ACC112 (cell line): Measurements from ENCODE around the gene LGR5.

Experiments used
- H2AFZ ChIP-seq: fragments of 200-600 bp; sonication (generic); one replicate; pipeline ENCODE4 v1.6.0; 2017; ENCODE audit warnings: antibody characterized with exemption, low read length; ENCODE audit not compliant: unreplicated experiment
- H3K27ac ChIP-seq: fragments of 200-600 bp; sonication (generic); 2 replicates; pipeline ENCODE4 v1.5.1; 2014; ENCODE audit warnings: low read depth, mild to moderate bottlenecking, antibody characterized with exemption, low read length, moderate library complexity
- H3K27me3 ChIP-seq: fragments of 200-600 bp; sonication (generic); 2 replicates; pipeline ENCODE4 v1.6.1; 2014; ENCODE audit warnings: mild to moderate bottlenecking, antibody characterized with exemption, low read length, moderate library complexity, mixed read lengths; ENCODE audit not compliant: insufficient read depth
- H3K36me3 ChIP-seq: fragments of 200-600 bp; sonication (generic); 2 replicates; pipeline ENCODE4 v1.6.1; 2016; ENCODE audit warnings: mild to moderate bottlenecking, antibody characterized with exemption, low read length, moderate library complexity, mixed read lengths; ENCODE audit not compliant: insufficient read depth
- H3K4me1 ChIP-seq: fragments of 200-600 bp; sonication (generic); one replicate; pipeline ENCODE4 v1.6.1; 2016; ENCODE audit warnings: low read length, mixed read lengths; ENCODE audit not compliant: insufficient read depth, unreplicated experiment, control insufficient read depth
- H3K4me3 ChIP-seq: fragments of 200-600 bp; sonication (generic); 2 replicates; pipeline ENCODE4 v1.5.1; 2014; ENCODE audit warnings: mild to moderate bottlenecking, low read depth, low read length
- H3K79me2 ChIP-seq: fragments of 200-600 bp; sonication (generic); one replicate; pipeline ENCODE4 v1.6.0; 2016; ENCODE audit warnings: low read length; ENCODE audit not compliant: control insufficient read depth, unreplicated experiment, insufficient read depth

The LGR5 gene

GRCh38 chr12:71517145-71517846 lies 77.7 kb downstream of the LGR5 start:
- no peak overlapping the region for H3K4me3 ChIP-seq
- H3K36me3 ChIP-seq: no peaks in the 10 kb centered on the region
- no peak overlapping the region for H3K27ac ChIP-seq
- no peaks in the 10 kb centered on the region for H3K4me1 ChIP-seq
- H2AFZ ChIP-seq: no peak overlapping the region
- peaks cover 28% of the 10 kb centered on the region for H3K27me3 ChIP-seq
- no peaks in the 10 kb centered on the region for H3K79me2 ChIP-seq

DNA sequence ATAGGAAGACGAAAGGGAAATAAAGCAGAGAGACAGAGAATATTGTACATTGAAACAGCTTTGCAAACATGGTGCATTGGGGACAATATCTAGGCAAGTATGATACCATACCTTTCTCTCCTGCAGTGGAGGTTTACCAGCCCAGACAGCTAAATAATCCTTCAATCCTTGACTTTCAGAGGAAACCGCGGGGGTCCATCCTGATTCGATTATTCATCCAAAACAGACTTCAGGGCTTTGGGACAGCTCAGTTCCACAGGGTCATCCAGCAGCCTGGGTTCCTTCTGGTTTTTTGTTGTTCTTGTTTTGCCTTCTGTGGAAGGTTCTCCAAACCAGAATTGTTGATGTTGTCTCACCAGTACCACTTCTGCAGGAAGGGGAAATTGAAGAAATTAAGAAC lies 81.5 kb downstream of the LGR5 start:
- no peak overlapping the region for H2AFZ ChIP-seq
- H3K79me2 ChIP-seq: no peaks in the 10 kb centered on the region
- H3K4me1 ChIP-seq: no peaks in the 10 kb centered on the region
- no peaks in the 10 kb centered on the region for H3K36me3 ChIP-seq
- no peak overlapping the region for H3K27ac ChIP-seq
- H3K4me3 ChIP-seq: no peak overlapping the region
- peaks cover 30% of the 10 kb centered on the region for H3K27me3 ChIP-seq

GRCh38 chr12:71524626-71525025 lies 85.0 kb downstream of the LGR5 start:
- no peaks in the 10 kb centered on the region for H3K4me1 ChIP-seq
- no peaks in the 10 kb centered on the region for H3K79me2 ChIP-seq
- H3K4me3 ChIP-seq: no peak overlapping the region
- H3K36me3 ChIP-seq: no peaks in the 10 kb centered on the region
- no peak overlapping the region for H3K27ac ChIP-seq
- peaks cover 26% of the 10 kb centered on the region for H3K27me3 ChIP-seq
- no peak overlapping the region for H2AFZ ChIP-seq

- Histone ChIP-seq H3K27me3 (no peaks in the 10 kb centered on the region; the same call in 1 of the 2 replicates), H3K4me3 (no peak overlapping the region), H3K79me2 (no peaks in the 10 kb centered on the region), H3K4me1 (no peaks in the 10 kb centered on the region), H2AFZ (no peak overlapping the region), H3K27ac (no peak overlapping the region), H3K36me3 (no peaks in the 10 kb centered on the region)
Measured at GRCh38 chr12:71533703-71534102, 94.1 kb downstream of the LGR5 start.

- no peak overlapping the region for H3K27ac ChIP-seq
- H3K4me1 ChIP-seq: no peaks in the 10 kb centered on the region
- H3K36me3 ChIP-seq: no peaks in the 10 kb centered on the region
Measured at GRCh38 chr12:71536279-71536938, 96.8 kb downstream of the LGR5 start.

GRCh38 chr12:71536939-71537622 lies 97.5 kb downstream of the LGR5 start:
- H3K36me3 ChIP-seq: no peaks in the 10 kb centered on the region
- H3K79me2 ChIP-seq: no peaks in the 10 kb centered on the region
- H3K27me3 ChIP-seq: peaks cover 11% of the 10 kb centered on the region
- no peaks in the 10 kb centered on the region for H3K4me1 ChIP-seq
- no peak overlapping the region for H2AFZ ChIP-seq
- H3K4me3 ChIP-seq: no peak overlapping the region
- no peak overlapping the region for H3K27ac ChIP-seq

More at GRCh38 chr12:71536279-71536938, 96.8 kb downstream of the LGR5 start:
- H3K79me2 ChIP-seq: no peaks in the 10 kb centered on the region
- peaks cover 5% of the 10 kb centered on the region for H3K27me3 ChIP-seq
- H2AFZ ChIP-seq: no peak overlapping the region
- no peak overlapping the region for H3K4me3 ChIP-seq

- no peaks in the 10 kb centered on the region for H3K4me1 ChIP-seq
- H3K79me2 ChIP-seq: no peaks in the 10 kb centered on the region
- H3K36me3 ChIP-seq: no peaks in the 10 kb centered on the region
- H3K27ac ChIP-seq: no peak overlapping the region
- H3K27me3 ChIP-seq: peaks cover 17% of the 10 kb centered on the region
- no peak overlapping the region for H2AFZ ChIP-seq
- no peak overlapping the region for H3K4me3 ChIP-seq
Measured at GRCh38 chr12:71538807-71539206, 99.2 kb downstream of the LGR5 start.

DNA sequence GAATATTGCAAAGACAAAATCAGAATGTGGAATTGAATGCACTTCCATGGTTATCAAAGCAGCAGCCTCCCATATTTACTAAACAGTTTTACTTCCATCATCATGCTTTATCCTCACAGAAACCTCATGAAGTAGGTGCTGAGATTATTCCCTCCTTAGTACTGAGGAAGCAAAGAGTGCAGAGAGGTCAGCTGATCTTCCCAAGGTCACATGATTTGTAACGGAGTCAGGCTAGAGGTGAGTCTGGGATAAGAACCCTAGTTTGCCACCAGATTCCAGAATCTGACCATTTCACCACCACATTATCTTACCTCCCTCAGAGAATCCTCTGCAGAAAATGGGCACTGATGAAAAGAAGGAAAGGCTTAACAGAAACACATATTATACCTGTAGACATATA lies 102.0 kb downstream of the LGR5 start:
- no peaks in the 10 kb centered on the region for H3K79me2 ChIP-seq
- no peak overlapping the region for H3K4me3 ChIP-seq
- no peaks in the 10 kb centered on the region for H3K36me3 ChIP-seq
- no peak overlapping the region for H3K27ac ChIP-seq
- H2AFZ ChIP-seq: no peak overlapping the region
- H3K4me1 ChIP-seq: no peaks in the 10 kb centered on the region
- H3K27me3 ChIP-seq: peaks cover 17% of the 10 kb centered on the region

- Histone ChIP-seq H2AFZ (no peak overlapping the region), H3K4me3 (no peak overlapping the region), H3K27me3 (peaks cover 13% of the 10 kb centered on the region), H3K36me3 (no peaks in the 10 kb centered on the region), H3K27ac (no peak overlapping the region), H3K79me2 (no peaks in the 10 kb centered on the region), H3K4me1 (no peaks in the 10 kb centered on the region)
Measured at GRCh38 chr12:71546322-71546861, 106.8 kb downstream of the LGR5 start.

GRCh38 chr12:71548893-71549292 lies 109.3 kb downstream of the LGR5 start:
- H3K27ac ChIP-seq: no peak overlapping the region
- no peak overlapping the region for H2AFZ ChIP-seq
- H3K79me2 ChIP-seq: no peaks in the 10 kb centered on the region

More at GRCh38 chr12:71548893-71549292, 109.3 kb downstream of the LGR5 start:
- Histone ChIP-seq H3K4me3 (no peak overlapping the region), H3K4me1 (no peaks in the 10 kb centered on the region), H3K27me3 (no peaks in the 10 kb centered on the region), H3K36me3 (no peaks in the 10 kb centered on the region)
